ENCODE measurements around the gene IFNK.

The IFNK gene

DNA sequence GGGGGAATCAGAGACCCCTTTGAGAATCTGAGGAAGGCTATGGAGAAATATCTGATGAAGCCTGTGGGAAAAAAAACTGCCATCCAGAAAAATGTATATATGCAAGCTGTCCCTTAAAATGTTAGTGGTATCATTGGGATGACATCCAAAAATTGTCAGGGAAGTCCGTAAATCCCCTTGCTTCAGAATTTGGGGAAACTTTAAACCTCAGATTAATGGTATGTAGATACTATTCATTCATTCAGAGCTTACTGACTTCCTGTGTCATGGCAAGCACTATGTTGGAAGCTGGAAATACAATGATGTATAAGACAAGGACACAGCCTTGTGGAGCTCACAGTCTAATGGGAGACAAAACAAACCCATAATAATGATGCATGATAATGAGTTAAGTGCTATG, 16.4 kb downstream of the IFNK start:
- no peak overlapping the region for H3K9ac ChIP-seq (ENCODE audit: low read depth, low read length)
- no peaks in the 10 kb centered on the region for H3K27me3 ChIP-seq (ENCODE audit: insufficient read depth, low read length)
- H3K27ac ChIP-seq (ENCODE audit: low read length), result no peak overlapping the region
- H3K36me3 ChIP-seq (ENCODE audit: insufficient read depth, low read depth, low read length), result peaks cover 13% of the 10 kb centered on the region
- no peak overlapping the region for H3K4me3 ChIP-seq (ENCODE audit: low read length)
- H3K4me1 ChIP-seq (ENCODE audit: insufficient read depth, low read length), result peaks cover 8% of the 10 kb centered on the region; the same call in 1 of the 2 replicates
- H3K9me3 ChIP-seq (ENCODE audit: insufficient read depth, low read depth, low read length), result no peaks in the 10 kb centered on the region

DNA sequence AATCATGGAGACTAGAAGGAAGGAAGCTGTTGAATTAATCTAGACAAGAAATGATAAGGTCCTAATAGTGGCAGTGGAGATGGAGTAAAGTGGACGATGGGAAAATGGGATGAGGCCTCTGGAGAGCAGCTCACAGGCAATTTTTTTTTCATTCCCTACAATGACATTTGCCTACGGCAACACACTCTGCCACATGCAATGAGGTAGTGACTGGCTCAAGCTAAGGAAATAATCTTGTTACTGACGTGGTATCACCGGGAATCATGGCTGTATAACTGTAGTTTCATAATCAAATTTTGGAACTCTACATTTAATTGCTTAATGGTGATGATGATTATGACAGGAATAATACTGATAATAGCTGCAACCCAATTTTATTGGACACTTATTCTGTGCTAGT, 17.6 kb downstream of the IFNK start:
- no peaks in the 10 kb centered on the region for H3K27me3 ChIP-seq (ENCODE audit: insufficient read depth, low read length)
- no peaks in the 10 kb centered on the region for H3K9me3 ChIP-seq (ENCODE audit: insufficient read depth, low read depth, low read length)
- H3K36me3 ChIP-seq (ENCODE audit: insufficient read depth, low read depth, low read length), result peaks cover 20% of the 10 kb centered on the region
- no peak overlapping the region for H3K9ac ChIP-seq (ENCODE audit: low read depth, low read length)
- peaks cover 8% of the 10 kb centered on the region; the same call in 1 of the 2 replicates for H3K4me1 ChIP-seq (ENCODE audit: insufficient read depth, low read length)
- no peak overlapping the region for H3K27ac ChIP-seq (ENCODE audit: low read length)
- H3K4me3 ChIP-seq (ENCODE audit: low read length), result no peak overlapping the region

DNA sequence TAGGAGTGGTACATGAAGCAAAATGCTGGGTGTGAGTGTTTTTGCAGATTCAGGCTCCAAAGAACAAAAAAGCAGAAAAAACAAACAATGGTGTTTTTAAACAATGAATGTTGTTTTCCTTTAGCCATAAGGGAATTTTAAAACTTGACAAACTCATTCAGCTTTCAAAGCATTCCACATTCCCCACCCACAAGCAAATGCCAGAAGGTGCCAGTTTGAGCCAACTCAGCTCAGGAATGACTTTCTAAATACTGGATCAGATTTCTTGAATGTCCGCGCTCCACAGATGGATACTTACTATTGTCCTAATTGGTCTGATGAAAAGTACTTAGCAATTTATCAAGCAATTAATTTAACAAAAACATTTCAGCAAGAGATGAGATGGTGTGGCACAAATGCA, 18.4 kb downstream of the IFNK start:
- no peak overlapping the region for H3K27ac ChIP-seq (ENCODE audit: low read length)
- H3K9me3 ChIP-seq (ENCODE audit: insufficient read depth, low read depth, low read length), result no peaks in the 10 kb centered on the region
- peaks cover 26% of the 10 kb centered on the region for H3K36me3 ChIP-seq (ENCODE audit: insufficient read depth, low read depth, low read length)
- H3K27me3 ChIP-seq (ENCODE audit: insufficient read depth, low read length), result no peaks in the 10 kb centered on the region
- H3K4me3 ChIP-seq (ENCODE audit: low read length), result no peak overlapping the region
- no peak overlapping the region for H3K9ac ChIP-seq (ENCODE audit: low read depth, low read length)
- peaks cover 8% of the 10 kb centered on the region; the same call in 1 of the 2 replicates for H3K4me1 ChIP-seq (ENCODE audit: insufficient read depth, low read length)

DNA sequence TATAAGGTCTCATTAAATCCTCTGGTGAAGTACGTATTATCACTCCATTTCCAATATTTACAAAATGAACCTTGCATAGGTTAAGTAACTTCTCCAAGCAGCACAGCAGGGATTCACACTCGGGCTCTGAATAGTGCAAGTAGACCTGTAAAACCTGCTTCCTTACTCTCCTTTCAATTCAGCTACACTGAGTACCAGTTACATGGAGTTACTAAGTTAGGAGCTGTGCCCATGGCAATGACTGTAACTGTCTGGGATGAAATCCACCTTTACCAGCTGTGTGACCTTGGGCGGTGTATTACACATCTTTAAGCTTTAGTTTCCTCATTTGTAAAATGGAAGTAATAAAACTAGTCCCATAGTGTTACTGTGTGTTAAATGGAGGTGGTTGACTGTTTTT, 21.4 kb downstream of the IFNK start:
- H3K9ac ChIP-seq (ENCODE audit: low read depth, low read length), result no peak overlapping the region
- H3K36me3 ChIP-seq (ENCODE audit: insufficient read depth, low read depth, low read length), result peaks cover 39% of the 10 kb centered on the region
- H3K4me1 ChIP-seq (ENCODE audit: insufficient read depth, low read length), result peaks cover 3% of the 10 kb centered on the region; the same call in 1 of the 2 replicates
- H3K9me3 ChIP-seq (ENCODE audit: insufficient read depth, low read depth, low read length), result no peaks in the 10 kb centered on the region
- H3K4me3 ChIP-seq (ENCODE audit: low read length), result no peak overlapping the region
- no peak overlapping the region for H3K27ac ChIP-seq (ENCODE audit: low read length)
- no peaks in the 10 kb centered on the region for H3K27me3 ChIP-seq (ENCODE audit: insufficient read depth, low read length)

DNA sequence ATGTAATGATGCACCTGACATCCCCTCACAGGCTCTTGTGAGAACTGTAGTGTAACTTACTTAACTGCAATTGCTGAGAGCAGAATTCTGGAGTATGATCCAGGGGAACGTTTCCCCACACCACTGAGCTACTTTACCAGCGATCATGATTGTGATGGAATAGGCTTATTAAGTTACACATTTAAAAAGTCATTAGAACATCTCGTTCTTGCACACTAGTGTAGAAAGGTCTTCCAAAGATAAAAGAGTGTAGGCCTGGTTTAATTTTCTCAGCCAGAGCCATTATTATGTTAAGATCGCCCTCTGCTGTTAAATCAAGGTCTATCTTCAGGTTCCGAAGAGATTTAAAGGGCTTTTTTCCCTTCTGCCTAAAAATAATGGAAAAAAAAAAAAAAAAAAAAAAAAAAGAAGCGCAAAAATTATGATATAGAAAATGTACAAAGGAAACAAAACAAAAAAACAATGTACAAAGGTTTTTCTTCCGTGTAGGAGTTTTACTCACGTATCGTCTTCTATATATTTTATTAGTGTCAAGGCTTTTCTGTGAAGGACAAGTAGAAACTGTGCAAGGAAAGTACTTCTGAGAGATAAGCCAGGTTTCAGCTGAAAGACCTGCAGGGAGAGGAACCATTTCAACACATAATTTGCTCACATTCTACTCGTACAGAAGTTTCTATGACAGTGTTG, 24.1 kb downstream of the IFNK start:
- no peaks in the 10 kb centered on the region for H3K9me3 ChIP-seq (ENCODE audit: insufficient read depth, low read depth, low read length)
- no peak overlapping the region for H3K9ac ChIP-seq (ENCODE audit: low read depth, low read length)
- H3K27ac ChIP-seq (ENCODE audit: low read length), result no peak overlapping the region
- peaks cover 58% of the 10 kb centered on the region for H3K36me3 ChIP-seq (ENCODE audit: insufficient read depth, low read depth, low read length)
- H3K27me3 ChIP-seq (ENCODE audit: insufficient read depth, low read length), result no peaks in the 10 kb centered on the region
- H3K4me3 ChIP-seq (ENCODE audit: low read length), result no peak overlapping the region
- peaks cover 3% of the 10 kb centered on the region; the same call in 1 of the 2 replicates for H3K4me1 ChIP-seq (ENCODE audit: insufficient read depth, low read length)

DNA sequence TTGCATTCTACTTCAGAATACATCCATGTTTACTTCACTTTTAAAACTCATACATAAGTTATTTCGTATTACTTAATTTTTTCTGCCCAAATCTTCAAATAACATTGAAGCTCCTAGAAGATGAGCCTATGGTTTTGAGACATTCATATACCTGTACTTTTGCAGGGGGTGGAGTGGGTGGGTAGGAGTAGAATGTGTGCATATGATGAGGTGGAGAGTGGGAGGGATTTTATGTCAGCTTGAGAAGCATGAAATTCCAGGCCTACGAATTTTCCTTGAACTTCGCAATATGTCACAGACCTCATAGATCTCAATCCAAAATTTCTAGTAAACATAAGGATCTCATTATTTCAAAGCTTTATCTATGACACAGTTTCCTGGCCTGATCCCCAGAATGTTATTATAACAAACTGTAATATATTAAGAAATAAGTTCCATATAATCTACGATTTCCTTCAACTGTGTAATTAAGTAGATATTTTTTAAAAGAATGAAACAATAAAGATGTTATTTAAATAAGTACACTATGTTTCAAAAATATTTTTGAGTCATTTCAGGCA, 25.2 kb downstream of the IFNK start:
- no peaks in the 10 kb centered on the region for H3K27me3 ChIP-seq (ENCODE audit: insufficient read depth, low read length)
- H3K4me1 ChIP-seq (ENCODE audit: insufficient read depth, low read length), result peaks cover 3% of the 10 kb centered on the region; the same call in 1 of the 2 replicates
- H3K9me3 ChIP-seq (ENCODE audit: insufficient read depth, low read depth, low read length), result no peaks in the 10 kb centered on the region
- H3K4me3 ChIP-seq (ENCODE audit: low read length), result no peak overlapping the region
- H3K9ac ChIP-seq (ENCODE audit: low read depth, low read length), result no peak overlapping the region
- no peak overlapping the region for H3K27ac ChIP-seq (ENCODE audit: low read length)
- peaks cover 66% of the 10 kb centered on the region for H3K36me3 ChIP-seq (ENCODE audit: insufficient read depth, low read depth, low read length)

DNA sequence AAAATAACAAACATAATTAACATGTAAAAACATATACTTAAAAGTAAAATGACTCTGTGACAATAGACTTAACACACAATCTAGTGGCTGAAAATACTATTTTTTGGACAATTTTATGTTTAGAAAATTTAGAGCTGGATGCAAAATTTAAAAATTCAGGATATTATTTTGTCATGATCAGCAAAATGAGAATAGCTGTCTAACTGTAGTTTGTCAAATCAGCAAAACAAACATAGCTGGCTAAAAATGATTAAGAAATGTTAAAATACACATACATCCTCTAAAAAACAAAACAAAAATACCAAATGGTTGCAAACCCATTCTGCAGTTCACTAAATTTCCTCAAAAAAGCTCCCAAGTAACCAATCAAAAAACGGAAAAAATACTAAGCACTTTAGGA, 30.6 kb downstream of the IFNK start:
- Histone ChIP-seq H3K9ac (ENCODE audit: low read depth, low read length) (no peak overlapping the region), H3K4me1 (ENCODE audit: insufficient read depth, low read length) (no peaks in the 10 kb centered on the region), H3K27me3 (ENCODE audit: insufficient read depth, low read length) (no peaks in the 10 kb centered on the region), H3K4me3 (ENCODE audit: low read length) (no peak overlapping the region), H3K9me3 (ENCODE audit: insufficient read depth, low read depth, low read length) (no peaks in the 10 kb centered on the region), H3K36me3 (ENCODE audit: insufficient read depth, low read depth, low read length) (peaks cover 80% of the 10 kb centered on the region), H3K27ac (ENCODE audit: low read length) (no peak overlapping the region)

DNA sequence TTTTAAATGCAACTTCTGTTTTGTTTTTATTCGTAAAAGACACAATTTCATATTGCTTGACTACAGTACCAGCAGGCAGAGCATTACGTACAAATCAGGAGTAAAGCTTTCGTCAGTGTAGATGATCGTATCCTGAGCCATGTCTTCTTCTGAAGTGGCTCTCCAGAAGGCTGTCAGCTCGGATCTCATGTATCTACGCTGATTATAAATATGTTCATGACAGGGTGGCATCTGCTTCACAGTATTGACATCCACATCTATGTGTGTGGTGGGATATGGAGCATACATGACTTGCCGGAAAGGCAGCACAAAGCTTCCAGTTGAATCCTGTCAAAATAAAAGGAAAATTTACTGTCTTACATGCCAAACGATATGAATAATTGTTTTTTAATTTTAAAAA, 32.4 kb downstream of the IFNK start:
- Histone ChIP-seq H3K4me3 (ENCODE audit: low read length) (no peak overlapping the region), H3K9me3 (ENCODE audit: insufficient read depth, low read depth, low read length) (no peaks in the 10 kb centered on the region), H3K27me3 (ENCODE audit: insufficient read depth, low read length) (no peaks in the 10 kb centered on the region), H3K9ac (ENCODE audit: low read depth, low read length) (no peak overlapping the region), H3K27ac (ENCODE audit: low read length) (no peak overlapping the region), H3K4me1 (ENCODE audit: insufficient read depth, low read length) (no peaks in the 10 kb centered on the region), H3K36me3 (ENCODE audit: insufficient read depth, low read depth, low read length) (peaks cover 96% of the 10 kb centered on the region)

DNA sequence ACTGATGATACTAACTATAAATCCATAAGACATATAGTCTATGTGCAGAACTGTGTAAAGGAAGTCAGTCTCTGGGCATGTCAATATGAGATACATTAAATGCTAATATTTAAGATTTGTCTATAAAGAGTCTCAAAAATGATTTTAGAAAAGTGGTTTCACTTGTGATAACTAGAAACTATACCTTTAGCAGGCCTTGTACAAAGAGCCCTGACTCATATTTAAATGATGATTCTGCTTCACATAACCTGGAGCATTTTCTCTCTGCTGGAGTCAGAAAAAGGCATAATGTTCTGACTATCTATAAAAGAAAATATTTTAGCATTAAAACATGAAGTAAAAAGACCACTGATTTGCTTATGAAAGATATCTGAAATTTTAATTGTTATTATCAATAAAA, 34.2 kb downstream of the IFNK start:
- no peaks in the 10 kb centered on the region for H3K9me3 ChIP-seq (ENCODE audit: insufficient read depth, low read depth, low read length)
- H3K4me3 ChIP-seq (ENCODE audit: low read length), result no peak overlapping the region
- no peak overlapping the region for H3K9ac ChIP-seq (ENCODE audit: low read depth, low read length)
- H3K4me1 ChIP-seq (ENCODE audit: insufficient read depth, low read length), result no peaks in the 10 kb centered on the region
- H3K27me3 ChIP-seq (ENCODE audit: insufficient read depth, low read length), result no peaks in the 10 kb centered on the region
- H3K36me3 ChIP-seq (ENCODE audit: insufficient read depth, low read depth, low read length), result peaks cover 88% of the 10 kb centered on the region
- H3K27ac ChIP-seq (ENCODE audit: low read length), result no peak overlapping the region

DNA sequence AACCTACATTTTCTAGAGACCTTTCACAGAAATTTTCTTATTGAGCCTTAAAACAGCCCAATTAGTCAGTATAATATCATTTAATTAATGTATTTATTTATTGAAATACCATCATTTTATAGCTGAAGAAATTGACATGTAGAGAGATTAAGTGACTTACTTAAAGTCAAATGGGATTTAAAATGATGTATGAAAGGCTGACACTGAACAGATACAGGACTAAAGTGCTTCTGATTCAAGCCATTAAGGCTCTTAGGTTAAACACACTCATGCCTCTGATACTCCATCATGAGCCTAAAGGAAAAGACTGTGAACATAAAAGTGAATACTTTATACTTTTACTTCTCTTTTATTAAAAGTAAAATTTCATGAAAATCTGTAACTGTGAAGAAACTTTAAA, 36.4 kb downstream of the IFNK start:
- H3K9me3 ChIP-seq (ENCODE audit: insufficient read depth, low read depth, low read length), result no peaks in the 10 kb centered on the region
- no peaks in the 10 kb centered on the region for H3K4me1 ChIP-seq (ENCODE audit: insufficient read depth, low read length)
- no peaks in the 10 kb centered on the region for H3K27me3 ChIP-seq (ENCODE audit: insufficient read depth, low read length)
- H3K27ac ChIP-seq (ENCODE audit: low read length), result no peak overlapping the region
- H3K9ac ChIP-seq (ENCODE audit: low read depth, low read length), result no peak overlapping the region
- H3K36me3 ChIP-seq (ENCODE audit: insufficient read depth, low read depth, low read length), result peaks cover 88% of the 10 kb centered on the region
- H3K4me3 ChIP-seq (ENCODE audit: low read length), result no peak overlapping the region

DNA sequence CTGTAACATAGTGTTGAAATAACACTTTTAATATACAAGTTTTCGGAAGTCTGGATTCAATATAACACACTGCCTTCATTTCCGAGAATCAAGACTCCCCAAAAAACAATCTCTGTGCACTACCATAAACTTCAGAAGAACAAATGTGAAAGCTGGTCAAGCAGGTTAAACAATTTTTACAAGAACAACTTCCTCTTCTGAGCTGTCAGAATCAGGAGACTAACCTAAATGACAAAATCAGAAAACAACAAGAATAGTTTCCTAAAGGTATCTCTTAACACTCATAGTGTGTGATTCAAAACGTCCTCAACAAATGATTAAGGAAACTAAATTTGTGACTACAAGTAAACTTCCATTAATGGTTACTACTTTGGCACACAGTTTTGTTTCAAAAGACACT, 37.6 kb downstream of the IFNK start:
- Histone ChIP-seq H3K4me1 (ENCODE audit: insufficient read depth, low read length) (no peaks in the 10 kb centered on the region), H3K9me3 (ENCODE audit: insufficient read depth, low read depth, low read length) (no peaks in the 10 kb centered on the region), H3K36me3 (ENCODE audit: insufficient read depth, low read depth, low read length) (peaks cover 89% of the 10 kb centered on the region), H3K27ac (ENCODE audit: low read length) (no peak overlapping the region), H3K9ac (ENCODE audit: low read depth, low read length) (no peak overlapping the region), H3K4me3 (ENCODE audit: low read length) (no peak overlapping the region), H3K27me3 (ENCODE audit: insufficient read depth, low read length) (no peaks in the 10 kb centered on the region)

DNA sequence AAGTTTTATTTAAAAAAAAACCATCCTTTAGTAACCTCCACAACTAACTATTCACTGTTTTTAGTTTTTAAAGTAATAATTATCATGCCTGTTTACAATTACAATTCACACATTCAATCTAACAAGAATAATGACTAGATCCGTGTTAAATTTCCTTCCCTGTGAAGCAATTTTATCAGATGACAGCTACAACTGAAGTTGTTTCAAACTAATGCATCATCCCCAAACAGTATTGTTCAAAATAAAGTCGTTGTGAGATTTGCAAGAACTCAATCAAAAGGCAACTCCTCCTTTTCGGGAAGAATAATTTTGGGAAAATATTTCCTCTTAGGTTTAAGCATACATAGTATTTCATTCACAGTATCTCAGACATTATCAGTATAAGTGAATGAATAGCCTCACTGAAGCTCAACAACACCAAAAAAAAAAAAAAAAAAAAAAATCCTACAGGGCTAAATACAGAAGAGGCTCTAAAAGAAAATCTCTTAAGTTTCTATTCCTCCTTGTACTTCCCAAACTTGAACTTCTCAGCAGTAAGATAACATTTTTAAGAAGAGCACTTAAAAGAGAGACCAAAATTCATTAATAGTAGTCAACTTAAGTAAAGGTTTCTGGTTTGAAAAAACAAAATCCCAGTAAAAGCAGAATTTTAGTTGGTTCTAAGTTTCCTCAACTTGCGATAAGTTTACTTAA, 39.8 kb downstream of the IFNK start:
- H3K4me3 ChIP-seq (ENCODE audit: low read length), result no peak overlapping the region
- H3K9me3 ChIP-seq (ENCODE audit: insufficient read depth, low read depth, low read length), result no peaks in the 10 kb centered on the region
- H3K4me1 ChIP-seq (ENCODE audit: insufficient read depth, low read length), result no peaks in the 10 kb centered on the region
- no peaks in the 10 kb centered on the region for H3K27me3 ChIP-seq (ENCODE audit: insufficient read depth, low read length)
- peaks cover 74% of the 10 kb centered on the region for H3K36me3 ChIP-seq (ENCODE audit: insufficient read depth, low read depth, low read length)
- H3K9ac ChIP-seq (ENCODE audit: low read depth, low read length), result no peak overlapping the region
- H3K27ac ChIP-seq (ENCODE audit: low read length), result no peak overlapping the region
